Activated CD4-positive, alpha-beta T cell treated with anti-CD3 and anti-CD28 coated beads, Interleukin-2, amount 10 ng/mL, durations not matched to agents 7 days and 5 days (primary cell): Measurements from ENCODE around the gene FBXO42. TPM values are rescaled to one million over a fixed set of nuclear protein-coding genes. Genes with fewer than 3 reads are reported as not detected.

Experiments used
- CTCF ChIA-PET: fragments of 350-600 bp; sonication (Branson Sonifier 250); formaldehyde crosslinking; loops from one replicate; lab custom pipeline; 2021; ENCODE audit warnings: antibody characterized with exemption; lab: Charles Lee
- POLR2A ChIA-PET: fragments of 350-600 bp; sonication (Branson Sonifier 250); formaldehyde crosslinking; loops from one replicate; lab custom pipeline; 2021; ENCODE audit warnings: antibody characterized with exemption; lab: Charles Lee
- DNase-seq: peaks from one replicate; pipeline ENCODE4 v3.0.0-alpha.2; 2020
- H3K27ac Mint-ChIP-seq: one replicate; pipeline ENCODE4 v1.8.0; 2021; ENCODE audit warnings: mild to moderate bottlenecking, moderate library complexity, mixed read lengths
- H3K27me3 Mint-ChIP-seq: one replicate; pipeline ENCODE4 v1.8.0; 2021; ENCODE audit warnings: mixed read lengths
- H3K36me3 Mint-ChIP-seq: one replicate; pipeline ENCODE4 v1.8.0; 2021; ENCODE audit warnings: low read depth, mixed read lengths
- H3K4me1 Mint-ChIP-seq: one replicate; pipeline ENCODE4 v1.8.0; 2021; ENCODE audit warnings: mixed read lengths
- H3K4me3 Mint-ChIP-seq: one replicate; pipeline ENCODE4 v1.8.0; 2021; ENCODE audit warnings: mild to moderate bottlenecking, moderate library complexity, mixed read lengths
- H3K9me3 Mint-ChIP-seq: one replicate; pipeline ENCODE4 v1.8.0; 2021; ENCODE audit warnings: mixed read lengths
- total RNA-seq, 2 experiments: library from RNA; stranded (reverse); gene quantifications; one replicate each; pipeline ENCODE4 v1.2.3, GENCODE V29; 2021

FBXO42 gene
- total RNA-seq, 2 experiments from 2014 or later = 15.5 to 19.3 TPM

GRCh38 chr1:16340673-16341072 lies 11.6 kb downstream of the FBXO42 start:
- Mint-ChIP-seq H3K27ac (no peak overlapping the region), H3K27me3 (no peaks in the 10 kb centered on the region), H3K9me3 (no peaks in the 10 kb centered on the region), H3K4me1 (peaks cover 10% of the 10 kb centered on the region), H3K4me3 (no peak overlapping the region), H3K36me3 (peaks cover 5% of the 10 kb centered on the region)
- DNase-seq = no peak
- CTCF ChIA-PET = interaction anchor here (0.6 kb wide), 1 partner anchor 16 kb away, joined by 5 read pairs; no protein-coding TSS in a partner anchor
- POLR2A ChIA-PET = no interaction called here

- CTCF ChIA-PET = no interaction called here
- Mint-ChIP-seq H3K9me3 (no peaks in the 10 kb centered on the region), H3K27me3 (no peaks in the 10 kb centered on the region), H3K36me3 (peaks cover 7% of the 10 kb centered on the region), H3K27ac (no peak overlapping the region), H3K4me1 (peaks cover 17% of the 10 kb centered on the region), H3K4me3 (no peak overlapping the region)
- no peak for DNase-seq
- POLR2A ChIA-PET = no interaction called here
Observed at GRCh38 chr1:16338961-16339360, 13.3 kb downstream of the FBXO42 start.

GRCh38 chr1:16334655-16335340 lies 17.5 kb downstream of the FBXO42 start:
- no peaks in the 10 kb centered on the region for H3K27me3 Mint-ChIP-seq
- POLR2A ChIA-PET = no interaction called here
- no peak for DNase-seq
- H3K4me3 Mint-ChIP-seq = no peak overlapping the region
- H3K36me3 Mint-ChIP-seq = peaks cover 7% of the 10 kb centered on the region
- peaks cover 17% of the 10 kb centered on the region for H3K4me1 Mint-ChIP-seq
- H3K27ac Mint-ChIP-seq = no peak overlapping the region
- CTCF ChIA-PET = interaction anchor here (0.6 kb wide), 1 partner anchor 53 kb away, joined by 3 read pairs; no protein-coding TSS in a partner anchor
- no peaks in the 10 kb centered on the region for H3K9me3 Mint-ChIP-seq

- Mint-ChIP-seq H3K27ac (no peak overlapping the region), H3K27me3 (no peaks in the 10 kb centered on the region), H3K4me1 (no peaks in the 10 kb centered on the region), H3K4me3 (no peak overlapping the region), H3K9me3 (no peaks in the 10 kb centered on the region), H3K36me3 (peaks cover 9% of the 10 kb centered on the region)
- ChIA-PET POLR2A (no interaction called here), CTCF (interaction anchor here (0.5 to 0.6 kb wide), 3 partner anchors 154 to 662 kb away, joined by 3 to 4 read pairs (median 3); no protein-coding TSS in a partner anchor)
- DNase-seq = no peak
Observed at GRCh38 chr1:16326833-16327404, 25.4 kb downstream of the FBXO42 start.

- ChIA-PET POLR2A (interaction anchor here (0.5 kb wide), 1 partner anchor 710 kb away, joined by 3 read pairs; no protein-coding TSS in a partner anchor), CTCF (no interaction called here)
- peak overlapping the region; percentile 28 for H3K27ac Mint-ChIP-seq
- DNase-seq = no peak
- peaks cover 9% of the 10 kb centered on the region for H3K36me3 Mint-ChIP-seq
- H3K27me3 Mint-ChIP-seq = no peaks in the 10 kb centered on the region
- H3K4me1 Mint-ChIP-seq = peaks cover 2% of the 10 kb centered on the region
- H3K4me3 Mint-ChIP-seq = no peak overlapping the region
- no peaks in the 10 kb centered on the region for H3K9me3 Mint-ChIP-seq
Observed at GRCh38 chr1:16324456-16324890, 27.8 kb downstream of the FBXO42 start.

DNA sequence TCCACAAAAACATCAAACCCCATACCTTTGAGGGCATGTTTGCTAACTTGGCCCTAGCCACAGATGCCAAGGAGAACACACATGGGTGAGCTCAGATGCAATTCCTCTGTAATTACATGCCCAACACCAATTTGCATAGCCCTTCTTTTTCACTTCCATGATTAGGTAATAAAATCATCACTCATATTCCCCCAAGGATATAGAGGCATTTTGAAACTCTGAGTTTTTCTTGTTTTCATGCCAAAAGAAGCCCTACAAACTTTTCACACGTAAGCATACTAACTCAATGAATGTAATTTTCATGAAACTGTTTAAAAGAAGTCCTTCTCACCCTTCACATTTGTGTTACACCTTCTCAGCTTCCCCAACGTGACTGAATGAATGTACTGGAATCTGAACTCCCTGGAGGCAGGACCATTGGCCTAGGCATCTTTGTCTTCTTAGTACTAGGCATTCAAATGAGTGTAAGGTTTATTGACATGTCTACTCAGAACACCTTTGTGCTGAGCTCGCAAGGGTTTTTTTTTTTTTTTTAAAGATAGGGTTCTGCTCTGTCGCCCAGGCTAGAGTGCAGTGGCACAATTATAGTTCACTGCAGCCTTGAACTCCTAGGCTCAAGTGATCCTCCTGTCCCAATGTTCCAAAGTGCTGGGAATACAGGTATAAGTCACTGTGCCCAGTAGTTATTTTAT lies 31.0 kb downstream of the FBXO42 start:
- CTCF ChIA-PET = interaction anchor here (1.0 to 1.7 kb wide), 3 partner anchors 16 to 59 kb away, joined by 3 to 6 read pairs (median 3); no protein-coding TSS in a partner anchor
- Mint-ChIP-seq H3K27me3 (no peaks in the 10 kb centered on the region), H3K9me3 (no peaks in the 10 kb centered on the region), H3K4me3 (no peak overlapping the region), H3K36me3 (peaks cover 2% of the 10 kb centered on the region), H3K27ac (no peak overlapping the region), H3K4me1 (peaks cover 7% of the 10 kb centered on the region)
- DNase-seq = no peak
- POLR2A ChIA-PET = no interaction called here

- H3K27ac Mint-ChIP-seq = peak overlapping the region; percentile 20
- POLR2A ChIA-PET = no interaction called here
- no peaks in the 10 kb centered on the region for H3K9me3 Mint-ChIP-seq
- H3K4me1 Mint-ChIP-seq = peaks cover 7% of the 10 kb centered on the region
- DNase-seq = no peak
- H3K36me3 Mint-ChIP-seq = peaks cover 8% of the 10 kb centered on the region
- H3K27me3 Mint-ChIP-seq = no peaks in the 10 kb centered on the region
- CTCF ChIA-PET = no interaction called here
- H3K4me3 Mint-ChIP-seq = no peak overlapping the region
Observed at GRCh38 chr1:16318555-16318954, 33.7 kb downstream of the FBXO42 start.

- no peaks in the 10 kb centered on the region for H3K9me3 Mint-ChIP-seq
- CTCF ChIA-PET = interaction anchor here (0.6 kb wide), 1 partner anchor 40 kb away, joined by 3 read pairs; no protein-coding TSS in a partner anchor
Observed at GRCh38 chr1:16315437-16315836, 36.8 kb downstream of the FBXO42 start.

DNA sequence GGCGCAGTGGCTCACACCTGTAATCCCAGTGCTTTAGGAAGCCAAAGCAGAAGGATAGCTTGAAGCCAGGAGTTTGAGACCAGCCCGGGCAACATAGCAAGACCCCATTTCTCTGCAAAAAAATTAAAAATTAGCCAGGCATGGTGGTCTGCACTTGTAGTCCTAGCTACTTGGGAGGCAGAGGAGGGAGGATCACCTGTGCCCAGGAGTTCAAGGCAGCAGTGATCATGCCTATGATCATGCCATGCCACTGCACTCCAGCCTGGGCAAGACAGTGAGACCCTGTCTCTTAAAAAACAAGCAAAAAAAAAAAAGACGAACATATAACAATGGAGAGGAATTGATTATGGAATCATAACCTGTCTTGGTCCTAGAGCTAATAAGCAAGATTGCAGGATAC lies 45.1 kb downstream of the FBXO42 start:
- no peak for DNase-seq
- Mint-ChIP-seq H3K36me3 (peaks cover 25% of the 10 kb centered on the region), H3K9me3 (no peaks in the 10 kb centered on the region), H3K27ac (peak overlapping the region; percentile 2), H3K27me3 (no peaks in the 10 kb centered on the region), H3K4me3 (no peak overlapping the region), H3K4me1 (no peaks in the 10 kb centered on the region)
- CTCF ChIA-PET = interaction anchor here (0.6 to 1.0 kb wide), 2 partner anchors 24 to 610 kb away, joined by 3 to 5 read pairs; no protein-coding TSS in a partner anchor
- POLR2A ChIA-PET = no interaction called here

More at GRCh38 chr1:16315437-16315836, 36.8 kb downstream of the FBXO42 start:
- no peak for DNase-seq
- Mint-ChIP-seq H3K36me3 (peaks cover 16% of the 10 kb centered on the region), H3K27me3 (no peaks in the 10 kb centered on the region), H3K27ac (no peak overlapping the region), H3K4me1 (peaks cover 5% of the 10 kb centered on the region), H3K4me3 (no peak overlapping the region)
- POLR2A ChIA-PET = no interaction called here

DNA sequence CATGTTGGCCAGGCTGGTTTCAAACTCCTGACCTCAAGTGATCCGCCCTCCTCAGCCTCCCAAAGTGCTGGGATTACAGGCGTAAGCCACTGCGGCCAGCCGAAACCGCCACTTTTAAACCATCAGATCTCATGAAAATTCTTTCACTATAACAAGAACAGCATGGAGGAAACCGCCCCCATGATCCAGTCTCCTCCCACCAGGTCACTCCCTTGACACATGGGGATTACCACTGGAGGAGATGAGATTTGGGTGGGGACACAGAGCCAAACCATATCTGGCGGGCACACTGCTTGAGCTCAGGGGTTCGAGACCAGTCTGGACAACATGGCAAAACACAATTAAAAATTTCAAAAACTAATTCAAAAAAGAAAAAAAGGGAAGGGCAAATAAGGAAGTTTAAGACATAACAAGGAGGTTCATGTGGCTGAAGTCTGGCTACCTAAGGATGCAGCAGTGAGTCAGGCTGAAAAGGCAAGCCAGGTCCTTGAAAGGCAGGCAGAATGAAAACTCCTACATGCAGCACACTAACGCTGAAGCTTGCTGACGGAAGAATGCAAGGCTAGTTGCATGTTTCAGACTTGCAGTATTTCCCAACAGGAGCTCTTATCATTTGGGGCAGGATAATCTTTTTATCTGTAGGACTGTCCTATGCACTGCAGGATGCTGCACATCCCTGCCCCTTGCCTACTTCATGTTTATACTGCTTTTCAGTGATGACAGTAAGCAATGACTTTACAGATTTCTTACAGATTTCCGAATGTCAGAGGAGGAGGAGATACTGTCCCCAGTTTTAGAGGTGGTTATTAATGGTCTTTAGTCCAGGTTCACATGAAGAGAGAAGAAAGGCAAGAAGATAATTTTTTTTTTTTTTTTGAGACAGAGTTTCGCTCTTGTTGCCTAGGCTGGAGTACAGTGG lies 49.3 kb downstream of the FBXO42 start:
- Mint-ChIP-seq H3K27ac (no peak overlapping the region), H3K27me3 (no peaks in the 10 kb centered on the region), H3K4me1 (no peaks in the 10 kb centered on the region), H3K36me3 (peaks cover 26% of the 10 kb centered on the region), H3K4me3 (no peak overlapping the region), H3K9me3 (no peaks in the 10 kb centered on the region)
- POLR2A ChIA-PET = no interaction called here
- DNase-seq = no peak
- CTCF ChIA-PET = no interaction called here

GRCh38 chr1:16300436-16300835 lies 51.8 kb downstream of the FBXO42 start:
- no peaks in the 10 kb centered on the region for H3K27me3 Mint-ChIP-seq
- no peak overlapping the region for H3K27ac Mint-ChIP-seq
- no peak overlapping the region for H3K4me3 Mint-ChIP-seq
- no peaks in the 10 kb centered on the region for H3K4me1 Mint-ChIP-seq
- DNase-seq = no peak
- no peaks in the 10 kb centered on the region for H3K9me3 Mint-ChIP-seq
- ChIA-PET CTCF (no interaction called here), POLR2A (no interaction called here)
- peaks cover 24% of the 10 kb centered on the region for H3K36me3 Mint-ChIP-seq

DNA sequence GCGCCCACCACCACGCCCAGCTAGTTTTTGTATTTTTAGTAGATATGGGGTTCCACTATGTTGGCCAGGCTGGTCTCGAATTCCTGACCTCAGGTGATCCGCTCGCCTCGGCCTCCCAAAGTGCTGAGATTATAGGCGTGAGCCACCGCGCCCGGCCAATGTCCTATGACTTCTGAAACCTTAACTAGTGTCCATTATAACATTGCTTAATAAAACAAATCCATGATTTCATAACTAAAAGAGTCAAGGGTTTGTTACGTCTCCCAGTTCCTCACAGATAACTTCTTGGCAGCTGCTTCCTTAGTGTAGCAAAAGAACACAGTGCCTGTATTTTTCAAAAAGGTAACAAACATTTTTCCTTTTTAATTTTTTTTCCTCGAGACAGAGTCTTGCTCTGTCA lies 53.6 kb downstream of the FBXO42 start:
- H3K4me3 Mint-ChIP-seq = no peak overlapping the region
- no peak for DNase-seq
- no peaks in the 10 kb centered on the region for H3K27me3 Mint-ChIP-seq
- peaks cover 36% of the 10 kb centered on the region for H3K36me3 Mint-ChIP-seq
- no peaks in the 10 kb centered on the region for H3K4me1 Mint-ChIP-seq
- ChIA-PET POLR2A (no interaction called here), CTCF (no interaction called here)
- no peak overlapping the region for H3K27ac Mint-ChIP-seq
- no peaks in the 10 kb centered on the region for H3K9me3 Mint-ChIP-seq
